ENCODE results near the gene CNTNAP4.

The CNTNAP4 gene

DNA sequence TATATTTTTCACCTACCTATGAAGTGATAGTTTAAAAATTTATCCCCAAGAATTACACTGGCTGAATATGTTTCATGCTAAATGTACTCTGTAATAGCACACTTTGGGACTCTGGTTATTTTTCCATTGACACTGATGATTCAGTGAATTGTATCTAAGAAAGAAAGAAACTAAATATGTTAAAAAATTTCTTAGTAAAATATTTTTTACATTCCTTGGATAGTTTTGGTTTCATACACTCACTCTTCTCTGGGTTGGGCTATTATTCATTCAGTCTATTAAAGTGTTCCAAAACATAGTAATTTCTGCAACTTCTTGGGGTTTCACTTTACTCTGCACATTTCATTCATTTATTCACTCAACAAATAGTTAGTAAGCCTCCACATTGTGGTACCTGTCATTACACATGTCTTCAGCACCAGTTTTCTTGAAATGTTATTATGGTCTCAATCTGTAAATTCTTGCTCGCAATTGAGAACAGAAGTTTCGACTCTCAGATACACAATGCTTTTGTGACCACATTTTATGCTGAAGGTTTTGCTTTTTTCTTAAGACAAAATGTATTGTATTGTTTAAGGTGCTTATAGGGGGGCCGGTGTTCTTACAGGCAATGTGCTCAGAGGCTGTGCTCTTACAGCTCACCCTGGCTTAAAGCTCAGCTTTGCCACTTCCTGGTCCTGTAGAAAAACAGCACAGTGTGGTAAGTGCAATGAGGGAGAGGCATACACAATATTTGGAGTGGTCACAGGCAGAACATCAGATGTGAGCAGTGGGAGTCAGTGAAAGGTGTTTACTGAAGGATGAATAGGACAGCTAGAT is 17.4 kb downstream of the CNTNAP4 start:
- TF ChIP-seq, protein P1, sequence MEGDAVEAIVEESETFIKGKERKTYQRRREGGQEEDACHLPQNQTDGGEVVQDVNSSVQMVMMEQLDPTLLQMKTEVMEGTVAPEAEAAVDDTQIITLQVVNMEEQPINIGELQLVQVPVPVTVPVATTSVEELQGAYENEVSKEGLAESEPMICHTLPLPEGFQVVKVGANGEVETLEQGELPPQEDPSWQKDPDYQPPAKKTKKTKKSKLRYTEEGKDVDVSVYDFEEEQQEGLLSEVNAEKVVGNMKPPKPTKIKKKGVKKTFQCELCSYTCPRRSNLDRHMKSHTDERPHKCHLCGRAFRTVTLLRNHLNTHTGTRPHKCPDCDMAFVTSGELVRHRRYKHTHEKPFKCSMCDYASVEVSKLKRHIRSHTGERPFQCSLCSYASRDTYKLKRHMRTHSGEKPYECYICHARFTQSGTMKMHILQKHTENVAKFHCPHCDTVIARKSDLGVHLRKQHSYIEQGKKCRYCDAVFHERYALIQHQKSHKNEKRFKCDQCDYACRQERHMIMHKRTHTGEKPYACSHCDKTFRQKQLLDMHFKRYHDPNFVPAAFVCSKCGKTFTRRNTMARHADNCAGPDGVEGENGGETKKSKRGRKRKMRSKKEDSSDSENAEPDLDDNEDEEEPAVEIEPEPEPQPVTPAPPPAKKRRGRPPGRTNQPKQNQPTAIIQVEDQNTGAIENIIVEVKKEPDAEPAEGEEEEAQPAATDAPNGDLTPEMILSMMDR (IDR thresholded peaks at IDR 0.05; ENCODE audit: control extremely low read depth, extremely low read depth, low read depth, missing control alignments) = no peak
- no peak for DNase-seq (ENCODE audit: extremely low spot score)
- ChIA-PET CTCF (no interaction called here), POLR2A (no interaction called here)

DNA sequence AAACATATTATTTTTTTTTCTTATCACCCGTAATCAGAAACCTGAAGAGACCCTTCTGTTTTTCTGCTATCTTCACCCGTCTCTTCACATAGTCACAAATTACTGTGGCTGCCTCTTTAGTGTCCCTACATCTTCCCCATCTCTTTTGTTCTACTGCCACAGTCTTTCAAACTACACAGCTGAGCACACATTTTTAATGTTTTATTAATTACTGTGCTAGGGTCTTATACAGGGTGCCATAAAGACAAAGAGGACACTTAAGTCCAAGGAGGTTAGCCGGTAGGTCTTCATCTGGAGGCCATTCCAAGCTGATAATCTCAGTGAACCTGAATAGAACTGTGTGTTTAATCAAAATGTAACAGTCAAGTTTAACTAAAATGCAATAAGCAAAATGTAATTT is 20.7 kb downstream of the CNTNAP4 start:
- CTCF ChIA-PET = interaction anchor here (1.3 kb wide), 1 partner anchor 23 kb away, joined by 3 read pairs; no protein-coding TSS in a partner anchor
- TF ChIP-seq, protein P1 (IDR thresholded peaks at IDR 0.05; ENCODE audit: control extremely low read depth, extremely low read depth, low read depth, missing control alignments) = no peak
- POLR2A ChIA-PET = no interaction called here
- DNase-seq (ENCODE audit: extremely low spot score) = no peak

DNA sequence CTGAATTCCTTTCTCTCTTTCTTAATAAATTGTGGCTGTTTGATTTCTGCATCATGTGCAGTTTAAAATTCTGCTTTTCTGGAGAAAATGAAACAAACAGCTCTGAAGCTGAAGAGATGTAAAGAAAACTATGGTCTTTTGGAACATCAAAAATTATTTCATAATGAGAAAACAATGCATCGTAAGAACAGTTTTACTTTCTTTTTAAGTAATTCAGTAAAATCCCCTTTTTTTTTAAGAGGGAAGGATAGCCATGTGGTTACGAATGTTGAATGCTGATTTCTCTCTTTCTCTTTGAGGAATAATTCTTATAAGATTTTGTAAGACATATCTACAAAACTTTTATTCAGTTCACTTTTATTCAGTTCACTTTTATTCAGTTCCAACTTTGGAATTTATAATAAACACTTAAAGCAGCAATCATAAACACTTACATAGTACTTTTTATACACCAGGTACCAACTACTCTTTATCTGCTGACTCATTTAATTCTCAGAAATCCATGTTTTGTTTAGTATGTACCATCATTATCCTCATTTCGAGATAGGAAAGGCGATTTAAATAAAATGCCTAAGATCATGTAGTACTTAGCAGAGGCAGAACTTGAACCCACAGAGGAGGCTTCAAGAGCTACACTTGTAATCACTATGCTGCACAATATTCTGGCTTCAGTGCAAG is 26.6 kb downstream of the CNTNAP4 start:
- peak; percentile 6 for DNase-seq (ENCODE audit: extremely low spot score)
- POLR2A ChIA-PET = no interaction called here
- CTCF ChIA-PET = no interaction called here
- TF ChIP-seq, protein P1 (IDR thresholded peaks at IDR 0.05; ENCODE audit: control extremely low read depth, extremely low read depth, low read depth, missing control alignments) = no peak

DNA sequence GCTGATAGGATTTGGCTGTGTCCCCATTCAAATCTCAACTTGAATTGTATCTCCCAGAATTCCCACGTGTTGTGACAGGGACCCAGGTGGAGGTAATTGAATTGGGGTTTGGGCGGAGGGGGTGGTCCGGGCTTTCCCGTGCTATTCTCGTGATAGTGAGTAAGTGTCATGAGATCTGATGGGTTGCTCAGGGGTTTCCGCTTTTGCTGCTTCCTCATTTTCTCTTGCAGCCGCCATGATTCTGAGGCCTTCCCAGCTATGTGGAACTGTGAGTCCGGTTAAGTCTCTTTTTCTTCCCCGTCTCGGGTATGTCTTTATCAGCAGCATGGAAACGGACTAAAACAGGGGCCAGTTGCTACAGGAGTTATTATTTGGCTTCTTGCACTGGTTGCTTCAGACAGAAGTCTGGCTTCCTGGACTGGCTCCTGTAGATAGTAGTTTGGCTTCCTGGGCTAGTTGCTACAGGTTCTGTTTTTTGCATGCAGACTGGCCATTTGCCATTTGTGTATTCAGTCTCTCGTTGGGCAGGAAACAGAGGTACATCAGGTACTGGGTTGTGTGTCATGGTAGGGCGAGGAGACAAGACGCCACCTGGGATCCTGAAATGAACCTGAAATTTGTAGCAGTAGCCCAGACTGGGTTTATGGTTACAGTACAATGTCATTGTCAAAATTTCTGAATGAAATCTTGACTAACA is 32.6 kb downstream of the CNTNAP4 start:
- ChIA-PET POLR2A (no interaction called here), CTCF (no interaction called here)
- TF ChIP-seq, protein P1 (IDR thresholded peaks at IDR 0.05; ENCODE audit: control extremely low read depth, extremely low read depth, low read depth, missing control alignments) = no peak
- no peak for DNase-seq (ENCODE audit: extremely low spot score)

DNA sequence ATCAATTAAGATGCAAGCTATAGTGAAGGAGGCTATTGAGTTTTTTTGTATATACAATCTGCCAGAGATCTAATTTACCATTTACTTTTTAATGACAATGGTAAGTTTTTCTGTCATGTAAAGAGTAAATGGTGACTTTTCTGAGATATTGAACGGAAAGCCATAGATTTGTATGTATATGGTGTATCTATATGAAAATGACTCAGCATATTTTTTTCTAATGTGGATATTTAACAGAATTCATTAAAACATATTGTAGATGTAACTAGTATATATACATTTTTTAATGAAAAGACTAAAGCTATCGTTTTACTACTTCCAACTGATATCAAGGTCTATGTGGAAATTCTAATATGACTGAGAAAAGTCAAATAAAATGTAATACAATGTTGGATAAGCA is 34.1 kb downstream of the CNTNAP4 start:
- ChIA-PET POLR2A (no interaction called here), CTCF (interaction anchor here (1.7 to 1.8 kb wide), 2 partner anchors 9 to 13 kb away, joined by 4 read pairs; no protein-coding TSS in a partner anchor)
- DNase-seq (ENCODE audit: extremely low spot score) = no peak
- TF ChIP-seq, protein P1 (IDR thresholded peaks at IDR 0.05; ENCODE audit: control extremely low read depth, extremely low read depth, low read depth, missing control alignments) = no peak

DNA sequence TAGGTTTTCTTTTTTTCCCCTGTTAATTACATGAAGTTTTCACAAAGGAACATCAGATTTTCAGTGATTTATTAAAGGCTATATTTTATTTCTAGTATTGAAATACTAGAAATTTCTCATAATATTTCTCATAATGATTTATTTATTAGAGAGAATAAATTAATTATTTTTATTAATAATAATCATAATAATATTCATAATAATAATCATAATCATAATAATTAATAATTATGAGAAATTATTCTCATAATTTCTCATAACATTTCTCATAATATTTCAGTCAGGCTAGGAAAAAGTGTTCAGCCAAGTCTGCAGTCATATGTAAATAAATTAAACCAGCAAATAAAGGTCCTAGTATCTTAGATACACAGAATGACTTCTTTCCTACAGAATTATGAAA is 41.4 kb downstream of the CNTNAP4 start:
- TF ChIP-seq, protein P1 (IDR thresholded peaks at IDR 0.05; ENCODE audit: control extremely low read depth, extremely low read depth, low read depth, missing control alignments) = no peak
- ChIA-PET CTCF (no interaction called here), POLR2A (no interaction called here)
- DNase-seq (ENCODE audit: extremely low spot score) = no peak
